OCI-LY7 (cell line): Measurements from ENCODE around the gene ID3. TPM values are rescaled to one million over a fixed set of nuclear protein-coding genes. Genes with fewer than 3 reads are reported as not detected.
A peak's percentile ranks its signal among the peaks of the same experiment; 100 is the strongest.

ENCODE experiments used
- BruUV-seq: library from RNA; stranded (reverse); fragments of 400-500 nt; replicated peaks from 2 replicates; lab custom pipeline; 2021; lab: Mats Ljungman, UMichigan
- CTCF ChIA-PET: fragments of 300-600 bp; sonication (Branson Sonifier 250); formaldehyde crosslinking; loops from one replicate; lab custom pipeline; 2022; ENCODE audit warnings: antibody characterized with exemption; ENCODE audit not compliant: unreplicated experiment; lab: Charles Lee
- POLR2A ChIA-PET: fragments of 300-600 bp; sonication (Branson Sonifier 250); formaldehyde crosslinking; loops from one replicate; lab custom pipeline; 2022; ENCODE audit warnings: antibody characterized with exemption; lab: Charles Lee
- DNase-seq: peaks from one replicate; pipeline ENCODE4 v3.0.0-alpha.2; 2015; ENCODE audit warnings: low spot score
- H2AFZ ChIP-seq: fragments of 200-600 bp; sonication (generic), shearing (Covaris generic); 2 replicates; pipeline ENCODE4 v1.6.1; 2014; ENCODE audit warnings: mild to moderate bottlenecking, antibody characterized with exemption, low read length, moderate library complexity
- H3K27ac ChIP-seq: fragments of 200-600 bp; sonication (generic); 2 replicates; pipeline ENCODE4 v1.5.1; 2014; ENCODE audit warnings: mixed run types, low read depth, mild to moderate bottlenecking, moderate library complexity, low read length, inconsistent platforms; ENCODE audit not compliant: poor library complexity, severe bottlenecking
- H3K36me3 ChIP-seq: fragments of 200-600 bp; sonication (generic); 2 replicates; pipeline ENCODE4 v1.6.1; 2014; ENCODE audit warnings: mild to moderate bottlenecking, antibody characterized with exemption, low read length, moderate library complexity, mixed read lengths; ENCODE audit not compliant: insufficient read depth
- H3K4me1 ChIP-seq: fragments of 200-600 bp; sonication (generic); 2 replicates; pipeline ENCODE4 v1.5.1; 2014; ENCODE audit warnings: mild to moderate bottlenecking, low read length; ENCODE audit not compliant: insufficient read depth, poor library complexity, severe bottlenecking
- H3K4me2 ChIP-seq: fragments of 200-600 bp; sonication (generic); 2 replicates; pipeline ENCODE4 v1.6.1; 2014; ENCODE audit warnings: mild to moderate bottlenecking, low read length
- H3K4me3 ChIP-seq: fragments of 200-600 bp; sonication (generic); 2 replicates; pipeline ENCODE4 v1.5.1; 2014; ENCODE audit warnings: mild to moderate bottlenecking, low read depth, low read length; ENCODE audit not compliant: poor library complexity, severe bottlenecking
- H3K79me2 ChIP-seq: fragments of 200-600 bp; sonication (generic); 2 replicates; pipeline ENCODE4 v1.6.1; 2016; ENCODE audit warnings: low read depth, mild to moderate bottlenecking, low read length, moderate library complexity, mixed read lengths; ENCODE audit not compliant: insufficient read depth
- H3K9me2 ChIP-seq: fragments of 200-600 bp; sonication (generic); 2 replicates; pipeline ENCODE4 v1.6.1; 2016; ENCODE audit warnings: mild to moderate bottlenecking, low read length, mixed read lengths; ENCODE audit not compliant: insufficient read depth
- H3K9me3 ChIP-seq: fragments of 200-600 bp; sonication (generic); 2 replicates; pipeline ENCODE4 v1.6.1; 2014; ENCODE audit warnings: mild to moderate bottlenecking, mixed run types, low read length, mixed read lengths
- H4K20me1 ChIP-seq: fragments of 200-600 bp; sonication (generic); 2 replicates; pipeline ENCODE4 v1.6.1; 2014; ENCODE audit warnings: mild to moderate bottlenecking, antibody characterized with exemption, low read length, moderate library complexity, mixed read lengths; ENCODE audit not compliant: insufficient read depth
- CTCF ChIP-seq: fragments of 200-600 bp; sonication (generic); conservative IDR thresholded peaks from 2 replicates; pipeline ENCODE4 v1.5.1; 2014; ENCODE audit warnings: mild to moderate bottlenecking, antibody characterized with exemption, low read length, moderate library complexity, mixed read lengths
- EZH2phosphoT487 ChIP-seq: fragments of 200-600 bp; sonication (generic); IDR thresholded peaks from 2 replicates; pipeline ENCODE4 v1.6.1; 2018; ENCODE audit warnings: low read depth, borderline replicate concordance, mild to moderate bottlenecking, mixed run types, antibody characterized with exemption, low read length, moderate library complexity, mixed read lengths
- intact Hi-C: fragments of 100-400 bp; cut with micrococcal nuclease; formaldehyde crosslinking; loops from one replicate; pipeline ENCODE4 v1.10.0; 2022; ENCODE audit not compliant: unreplicated experiment
- total RNA-seq, 2 experiments: library from RNA; depleted of rRNA in 1 of 2; stranded (reverse); fragments of >200 nt in 1 of 2; shearing (Covaris generic) in 1 of 2; gene quantifications; 2 replicates each; pipeline ENCODE4 v1.2.3, GENCODE V29; 2014 to 2022

Gene ID3
- total RNA-seq, 2 experiments from 2014 or later, result 629 to 1,658 TPM

GRCh38 chr1:23589585-23589986 lies 30.3 kb upstream of the ID3 start:
- Histone ChIP-seq H3K36me3 (no peaks in the 10 kb centered on the region), H3K9me3 (no peaks in the 10 kb centered on the region), H4K20me1 (no peaks in the 10 kb centered on the region), H3K4me1 (peaks cover 83% of the 10 kb centered on the region), H2AFZ (no peak overlapping the region), H3K4me2 (peak overlapping the region; percentile 88), H3K4me3 (peak overlapping the region; percentile 60), H3K27ac (peak overlapping the region; percentile 94), H3K79me2 (peaks cover 5% of the 10 kb centered on the region; the same call in 1 of the 2 replicates), H3K9me2 (no peaks in the 10 kb centered on the region)
- BruUV-seq, result no TSS peak
- intact Hi-C loops, result no loop called here
- peak; percentile 70 for DNase-seq
- TF ChIP-seq CTCF (no peak), EZH2phosphoT487 (no peak)
- ChIA-PET CTCF (no interaction called here), POLR2A (interaction anchor here (0.6 to 13.7 kb wide), 7 partner anchors 12 to 41 kb away, joined by 3 to 261 read pairs (median 69); partner anchors contain the start of gene ID3)

DNA sequence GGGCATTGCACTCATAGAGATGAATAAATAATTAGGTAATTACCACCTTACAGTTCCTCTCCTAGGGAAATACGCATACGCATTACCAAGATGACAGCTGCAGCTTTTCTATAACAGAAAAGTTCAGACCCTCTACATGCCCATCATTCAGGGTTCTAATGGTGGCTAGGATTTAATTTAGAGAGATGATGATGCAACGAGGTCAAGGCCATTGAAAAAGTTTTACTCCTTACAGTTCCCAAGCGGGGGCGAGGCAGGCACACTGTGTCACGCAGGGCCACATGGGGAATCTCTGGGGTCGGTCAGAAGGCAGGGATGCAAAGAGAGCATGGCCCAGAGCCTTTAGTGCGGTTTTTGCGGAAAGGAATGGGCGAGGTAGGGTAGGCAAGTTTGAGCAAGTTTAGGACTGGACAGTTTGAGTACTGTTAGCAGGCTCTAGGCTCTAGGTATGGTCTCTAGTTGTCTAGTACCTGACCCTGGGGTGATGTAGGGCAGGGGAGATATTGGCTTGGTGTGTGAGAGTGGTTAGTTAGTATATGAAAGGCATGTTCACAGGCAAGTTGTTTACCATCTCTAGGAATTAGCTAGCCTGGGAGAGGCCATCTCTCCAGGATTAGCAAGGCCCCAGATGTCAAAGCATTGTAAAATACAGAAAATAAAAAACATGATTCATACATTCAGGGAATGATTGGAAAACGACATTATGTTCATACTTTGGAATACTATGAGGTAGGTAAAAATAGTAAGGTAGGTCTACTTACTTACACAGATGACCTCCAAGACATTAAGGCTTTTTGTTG lies 29.6 kb upstream of the ID3 start:
- Histone ChIP-seq H4K20me1 (no peaks in the 10 kb centered on the region), H3K36me3 (no peaks in the 10 kb centered on the region), H2AFZ (no peak overlapping the region), H3K4me2 (peak overlapping the region; percentile 88), H3K4me3 (peak overlapping the region; percentile 60), H3K9me2 (no peaks in the 10 kb centered on the region), H3K27ac (peak overlapping the region; percentile 94), H3K9me3 (no peaks in the 10 kb centered on the region), H3K79me2 (no peaks in the 10 kb centered on the region; the same call in 1 of the 2 replicates), H3K4me1 (peaks cover 82% of the 10 kb centered on the region)
- no peak for DNase-seq
- no TSS peak for BruUV-seq
- CTCF ChIA-PET, result interaction anchor here (1.0 kb wide), 1 partner anchor 32 kb away, joined by 3 read pairs; no protein-coding TSS in a partner anchor
- POLR2A ChIA-PET, result interaction anchor here (0.6 to 13.7 kb wide), 8 partner anchors 10 to 40 kb away, joined by 3 to 261 read pairs (median 6); partner anchors contain the start of gene ID3
- TF ChIP-seq EZH2phosphoT487 (no peak), CTCF (no peak)
- intact Hi-C loops, result no loop called here
